HepG2 (cell line): ENCODE data around the gene TACC3. TPM values are rescaled to one million over a fixed set of nuclear protein-coding genes. Genes with fewer than 3 reads are reported as not detected.
A peak's percentile ranks its signal among the peaks of the same experiment; 100 is the strongest.

Source experiments
- HNRNPL ChIP-seq: fragments of 200-400 bp; formaldehyde crosslinking; IDR thresholded peaks from 2 replicates; pipeline ENCODE4 v1.6.1; 2017; ENCODE audit warnings: mild to moderate bottlenecking, low read depth, low read length
- JDP2 ChIP-seq: sonication (generic); formaldehyde crosslinking; IDR thresholded peaks from 2 replicates; pipeline ENCODE4 v1.8.1; 2022; ENCODE audit warnings: missing genetic modification reagents, borderline replicate concordance
- KMT2B ChIP-seq: IDR thresholded peaks from 2 replicates; pipeline ENCODE4 v1.6.1; 2016; ENCODE audit warnings: missing genetic modification reagents, missing compliant biosample characterization
- MXD1 ChIP-seq: sonication (generic); formaldehyde crosslinking; IDR thresholded peaks from 2 replicates; pipeline ENCODE4 v1.4.0; 2020; ENCODE audit warnings: mild to moderate bottlenecking, missing genetic modification reagents
- NONO ChIP-seq, 2 experiments: fragments of 450-650 bp in 1 of 2; sonication (generic) in 1 of 2; formaldehyde crosslinking in 1 of 2; IDR thresholded peaks in 1 of 2; conservative IDR thresholded peaks in 1 of 2; 2 replicates each; pipeline versions ENCODE4 v1.6.1 to v1.8.0; 2017 to 2022; ENCODE audit warnings: mild to moderate bottlenecking in 1 of 2, missing genetic modification reagents in 1 of 2, moderate library complexity in 1 of 2
- SNAPC2 ChIP-seq: sonication (generic); formaldehyde crosslinking; IDR thresholded peaks from 2 replicates; pipeline ENCODE4 v1.8.1; 2022; ENCODE audit warnings: mild to moderate bottlenecking, missing genetic modification reagents
- SOX6 ChIP-seq, 2 experiments: fragments of 450-650 bp in 1 of 2; sonication (generic) in 1 of 2; formaldehyde crosslinking in 1 of 2; IDR thresholded peaks; 2 replicates each; pipeline versions ENCODE4 v1.4.0 to v1.6.1; 2017 to 2020; ENCODE audit warnings: antibody characterized with exemption in 1 of 2, mild to moderate bottlenecking in 1 of 2, missing genetic modification reagents in 1 of 2
- TMF1 ChIP-seq: sonication (generic); formaldehyde crosslinking; IDR thresholded peaks from 2 replicates; pipeline ENCODE4 v1.8.1; 2022; ENCODE audit warnings: low read depth, missing genetic modification reagents
- TSC22D2 ChIP-seq: sonication (generic); formaldehyde crosslinking; IDR thresholded peaks from 2 replicates; pipeline ENCODE4 v1.5.1; 2020; ENCODE audit warnings: missing genetic modification reagents, mild to moderate bottlenecking, borderline replicate concordance
- ZBTB4 ChIP-seq: sonication (generic); formaldehyde crosslinking; IDR thresholded peaks from 2 replicates; pipeline ENCODE4 v1.4.0; 2020; ENCODE audit warnings: missing genetic modification reagents, mild to moderate bottlenecking, borderline replicate concordance
- ZNF160 ChIP-seq: sonication (generic); formaldehyde crosslinking; IDR thresholded peaks from 2 replicates; pipeline ENCODE4 v1.8.0; 2022; ENCODE audit warnings: mild to moderate bottlenecking, inconsistent platforms, missing genetic modification reagents
- ZNF256 ChIP-seq: sonication (generic); formaldehyde crosslinking; conservative IDR thresholded peaks from 2 replicates; pipeline ENCODE4 v1.4.0; 2020; ENCODE audit warnings: missing genetic modification reagents
- ZNF383 ChIP-seq: sonication (generic); formaldehyde crosslinking; IDR thresholded peaks from 2 replicates; pipeline ENCODE4 v1.4.0; 2020; ENCODE audit warnings: missing genetic modification reagents, mild to moderate bottlenecking, borderline replicate concordance
- ZNF407 ChIP-seq: sonication (generic); formaldehyde crosslinking; IDR thresholded peaks from one replicate; pipeline ENCODE4 v1.5.1; 2020; ENCODE audit warnings: mild to moderate bottlenecking, missing genetic modification reagents; ENCODE audit errors: not compliant biosample characterization
- ZNF672 ChIP-seq: sonication (generic); formaldehyde crosslinking; IDR thresholded peaks from 2 replicates; pipeline ENCODE4 v1.8.1; 2022; ENCODE audit warnings: missing genetic modification reagents
- ZNF724P ChIP-seq: sonication (generic); formaldehyde crosslinking; IDR thresholded peaks from 2 replicates; pipeline ENCODE4 v1.8.0; 2022; ENCODE audit warnings: missing genetic modification reagents, borderline replicate concordance
- ZSCAN29 ChIP-seq: sonication (generic); formaldehyde crosslinking; conservative IDR thresholded peaks from 2 replicates; pipeline ENCODE4 v1.4.0; 2020; ENCODE audit warnings: mild to moderate bottlenecking, missing genetic modification reagents
- polyA plus RNA-seq, 8 experiments: library from polyadenylated mRNA; depleted of rRNA in 3 of 8; stranded (reverse) in 7 of 8; unstranded in 1 of 8; fragments of >200 nt; fragmentation: Illumina TruSeq in 4 of 8; extraction: Trizol in 4 of 8; gene quantifications; 2 replicates each; pipeline versions ENCODE4 v1.2.1 to v1.2.3, GENCODE V29; 2011 to 2016; ENCODE audit warnings: low read depth in 4 of 8, missing spikeins in 1 of 8, mixed read lengths in 1 of 8; ENCODE audit not compliant: insufficient read depth in 1 of 8
- total RNA-seq, 5 experiments: library from RNA; depleted of rRNA; stranded (reverse); fragments of >200 nt; fragmentation: Illumina TruSeq; extraction: Trizol; gene quantifications; 2 replicates each; pipeline ENCODE4 v1.2.3, GENCODE V29; 2016; ENCODE audit warnings: low read depth in 1 of 5

The TACC3 gene
- total and polyA plus RNA-seq, 2 of the 13 experiments (the other 11 are each of a cell fraction or from before 2014, with no cell fraction given), result 20.3 to 21.2 TPM

- TF ChIP-seq ZNF407 (CRISPR knock-in tag) (peak; percentile 47), ZNF160 (no peak), NONO (IDR thresholded peaks at IDR 0.05) (no peak), NONO (CRISPR knock-in tag; conservative IDR thresholded peaks at IDR 0.05) (no peak), HNRNPL (peak; percentile 91), SOX6 (IDR thresholded peaks at IDR 0.05) (no peak), SOX6 (CRISPR knock-in tag; IDR thresholded peaks at IDR 0.05) (no peak), ZNF256 (CRISPR knock-in tag) (no peak), TMF1 (no peak), ZNF672 (CRISPR knock-in tag) (no peak), ZSCAN29 (no peak), JDP2 (no peak), ZNF724P (no peak), KMT2B (CRISPR knock-in tag) (no peak), MXD1 (no peak), ZBTB4 (CRISPR knock-in tag) (peak; percentile 30; the same call in 1 of the 2 replicates), ZNF383 (CRISPR knock-in tag) (no peak), SNAPC2 (CRISPR knock-in tag) (no peak), TSC22D2 (CRISPR knock-in tag) (no peak)
Measured at GRCh38 chr4:1726146-1726934, 5.0 kb downstream of the TACC3 start (continued).
